Mesenteric fat pad (tissue), 1 donor: ENCODE data around the gene MTF1. TPM values are rescaled to one million over a fixed set of nuclear protein-coding genes. Genes with fewer than 3 reads are reported as not detected.
"Not testable (repeated sequence)": the region's sequence is repeated elsewhere in the genome, so short reads cannot be mapped to it uniquely, and the experiment has no call there.

Experiments
- DNase-seq: peaks from one replicate; pipeline ENCODE4 v3.0.0-alpha.2; 2020; ENCODE audit warnings: low spot score
- total RNA-seq: library from RNA; stranded (reverse); fragmentation: NEBNext Ultra II Directional; extraction: Animal tissue kit (Norgen Biotek cat#: 25700); gene quantifications from one replicate; pipeline ENCODE4 v1.2.1, GENCODE V29; 2021
- donor health status: DM: yes; HTN: yes; CAD: no.

Gene MTF1
- total RNA-seq, 1 donor from 2014 or later = 34.1 TPM

- DNase-seq = peak; percentile 80
These were observed 64.7 kb downstream of the MTF1 start for GRCh38 chr1:37794372-37795339.

GRCh38 chr1:37793773-37794371 lies 65.5 kb downstream of the MTF1 start, which contains the start of gene MANEAL:
Gene MANEAL (plus strand): TSS chr1:37793847. CDS start chr1:37794183, 336 bp downstream.
- DNase-seq = peak; percentile 88

- DNase-seq = peak; percentile 85
These were observed 66.3 kb downstream of the MTF1 start for GRCh38 chr1:37792943-37793686.

GRCh38 chr1:37782491-37782890 lies 76.9 kb downstream of the MTF1 start:
- DNase-seq = no peak

GRCh38 chr1:37778654-37779053 lies 80.7 kb downstream of the MTF1 start:
- DNase-seq = no peak

- DNase-seq = no peak
These were observed 82.4 kb downstream of the MTF1 start for GRCh38 chr1:37776946-37777516.

- not testable (repeated sequence) for DNase-seq
These were observed 88.0 kb downstream of the MTF1 start for GRCh38 chr1:37771440-37771839.

- no peak for DNase-seq
These were observed 91.9 kb downstream of the MTF1 start for GRCh38 chr1:37767488-37767887.

GRCh38 chr1:37765916-37766664 lies 93.3 kb downstream of the MTF1 start:
- DNase-seq = peak; percentile 84

- peak; percentile 83 for DNase-seq
These were observed 94.4 kb downstream of the MTF1 start, which contains the start of gene EPHA10 for GRCh38 chr1:37764888-37765441. Gene EPHA10 (minus strand): TSS chr1:37765120. CDS start chr1:37765066, 54 bp downstream.

GRCh38 chr1:37764414-37764825 lies 95.0 kb downstream of the MTF1 start:
- DNase-seq = peak; percentile 76

- peak; percentile 55 for DNase-seq
These were observed 95.5 kb downstream of the MTF1 start for GRCh38 chr1:37763791-37764413.

- peak; percentile 81 for DNase-seq
These were observed 96.9 kb downstream of the MTF1 start for GRCh38 chr1:37762516-37762915.

GRCh38 chr1:37761416-37762095 lies 97.8 kb downstream of the MTF1 start:
- DNase-seq = peak; percentile 77

Other genes with a start within 250 kb of the MTF1 start
- 3.1 TPM for gene RSPO1, start 224.7 kb downstream of the MTF1 start, total RNA-seq
- 0.35 TPM for gene CDCA8, start 167.1 kb downstream of the MTF1 start, total RNA-seq
- gene EPHA10, start 94.5 kb downstream of the MTF1 start, total RNA-seq = not detected
- 1.5 TPM for gene MANEAL, start 65.7 kb downstream of the MTF1 start, total RNA-seq
- 44.9 TPM for gene C1orf122, start 51.8 kb downstream of the MTF1 start, total RNA-seq
- 16.2 TPM for gene YRDC, start 51.4 kb downstream of the MTF1 start, total RNA-seq
- 28.8 TPM for gene INPP5B, start 87.5 kb upstream of the MTF1 start, total RNA-seq
- gene SF3A3, start 130.4 kb upstream of the MTF1 start, total RNA-seq = 46.7 TPM
- 13.6 TPM for gene FHL3, start 145.9 kb upstream of the MTF1 start, total RNA-seq
- 35.3 TPM for gene UTP11, start 153.1 kb upstream of the MTF1 start, total RNA-seq
- 0.19 TPM for gene POU3F1, start 187.2 kb upstream of the MTF1 start, total RNA-seq